ENCODE data around the gene SRPK3.

The SRPK3 gene

DNA sequence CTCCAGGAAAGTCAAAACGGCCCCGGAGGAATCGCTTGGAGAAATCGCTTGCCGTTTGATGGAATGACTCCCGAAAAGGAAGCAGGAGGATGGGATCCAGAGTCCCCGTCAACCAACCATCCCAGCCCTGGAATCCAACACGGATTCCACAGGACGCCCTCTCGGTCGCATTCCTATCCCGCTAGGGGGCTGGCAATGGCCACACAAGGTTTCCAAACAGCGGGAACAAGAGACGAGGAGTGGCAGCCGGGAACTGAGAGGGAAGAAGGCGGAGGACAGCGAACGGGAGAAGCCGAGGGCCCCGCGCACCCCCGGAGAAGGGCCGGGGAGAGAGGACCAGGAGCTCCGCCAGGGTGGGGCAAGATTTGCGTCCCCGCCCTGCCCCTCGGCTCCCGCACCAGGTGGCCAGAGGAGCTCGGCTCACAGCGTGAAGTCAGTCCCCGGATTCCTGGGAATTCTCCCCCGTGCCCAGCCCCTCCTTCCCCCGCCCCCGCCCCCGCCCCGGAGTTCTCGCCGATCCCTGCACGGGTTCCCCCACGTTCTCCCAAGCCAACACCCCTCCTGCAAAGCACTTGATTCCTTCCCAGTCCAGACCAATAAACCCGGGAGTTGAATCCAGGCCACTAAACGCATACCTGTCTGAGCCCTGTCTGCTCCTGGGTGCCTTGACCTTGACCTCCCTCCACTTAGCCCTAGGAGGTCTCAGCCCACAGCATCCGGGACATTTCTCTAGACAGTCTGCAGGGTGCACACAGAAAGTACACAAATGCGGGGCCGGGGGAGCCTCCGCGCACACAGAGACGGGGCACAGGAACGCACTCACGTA lies 48.1 kb downstream of the SRPK3 start:
- TF ChIP-seq ZFX (IDR thresholded peaks at IDR 0.05) (no peak), CTCF (conservative IDR thresholded peaks at IDR 0.05) (no peak)
- H3K27ac ChIP-seq: no peak overlapping the region

DNA sequence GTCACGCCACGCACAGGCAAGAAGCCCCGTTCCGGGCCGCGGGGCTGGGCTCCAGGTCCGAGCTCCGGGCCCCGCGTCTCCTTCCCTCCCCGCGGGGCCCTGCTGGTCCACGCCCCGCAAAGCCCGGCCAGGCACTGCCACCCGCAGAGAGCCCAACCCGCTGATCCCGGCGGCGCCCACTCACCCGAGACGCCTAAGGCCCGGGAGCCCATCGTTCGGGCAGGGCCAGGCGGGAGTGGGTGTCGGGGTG lies 48.6 kb downstream of the SRPK3 start:
- no peak overlapping the region for H3K27ac ChIP-seq
- TF ChIP-seq ZFX (IDR thresholded peaks at IDR 0.05): no peak

- no peak for TF ChIP-seq ZFX (IDR thresholded peaks at IDR 0.05)
- no peak for TF ChIP-seq CTCF (conservative IDR thresholded peaks at IDR 0.05)
Measured at GRCh38 chrX:153829799-153830639, 49.2 kb downstream of the SRPK3 start, which contains the start of gene PDZD4. Gene PDZD4, minus strand, starts transcription at chrX:153830544. Its CDS starts 246 bp downstream, at chrX:153830298.

DNA sequence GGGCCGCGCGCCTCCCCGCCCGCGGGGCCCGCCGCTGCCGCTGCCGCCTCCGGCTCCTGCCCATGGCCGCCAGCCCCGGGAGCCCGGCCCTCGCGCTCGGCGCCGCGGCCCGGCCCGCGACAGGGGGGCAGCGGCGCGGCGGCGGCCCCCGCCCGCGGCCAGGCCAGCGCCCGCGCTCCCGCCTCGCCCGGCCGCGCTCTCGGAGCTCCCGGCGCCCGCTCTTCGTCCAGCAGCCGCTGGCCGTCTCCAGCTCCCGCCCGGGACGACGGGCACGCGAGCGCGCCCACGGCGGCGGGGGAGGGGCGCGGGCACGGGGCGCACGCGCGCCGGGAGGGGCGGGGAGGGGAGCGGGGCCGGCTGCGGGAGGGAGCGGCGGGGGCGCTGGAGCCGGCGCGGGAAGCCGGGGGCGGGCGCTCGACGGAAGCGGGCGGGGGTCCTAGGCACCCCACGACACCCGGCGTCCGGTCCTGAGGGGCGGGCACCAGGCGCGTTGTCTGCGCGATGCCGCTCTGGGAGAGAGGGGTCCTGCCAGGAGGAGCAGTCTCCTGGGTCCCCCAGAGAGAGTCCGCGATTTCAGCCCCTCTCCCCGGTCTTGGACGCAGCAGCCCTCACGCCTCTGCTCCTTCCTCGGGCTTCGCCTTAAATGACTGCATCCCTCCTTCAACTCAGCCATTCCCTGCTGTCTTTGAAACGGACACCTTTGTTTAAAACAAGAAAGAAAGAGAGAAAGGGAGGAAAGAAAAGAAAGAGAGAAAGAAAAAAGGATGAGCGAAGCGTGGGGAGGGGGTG lies 50.0 kb downstream of the SRPK3 start:
- no peak overlapping the region for H3K27ac ChIP-seq
- no peak for TF ChIP-seq CTCF (conservative IDR thresholded peaks at IDR 0.05)
- no peak for TF ChIP-seq ZFX (IDR thresholded peaks at IDR 0.05)

More at GRCh38 chrX:153829799-153830639, 49.2 kb downstream of the SRPK3 start, which contains the start of gene PDZD4:
- no peak within 1 kb of the TSS for H3K27ac ChIP-seq

DNA sequence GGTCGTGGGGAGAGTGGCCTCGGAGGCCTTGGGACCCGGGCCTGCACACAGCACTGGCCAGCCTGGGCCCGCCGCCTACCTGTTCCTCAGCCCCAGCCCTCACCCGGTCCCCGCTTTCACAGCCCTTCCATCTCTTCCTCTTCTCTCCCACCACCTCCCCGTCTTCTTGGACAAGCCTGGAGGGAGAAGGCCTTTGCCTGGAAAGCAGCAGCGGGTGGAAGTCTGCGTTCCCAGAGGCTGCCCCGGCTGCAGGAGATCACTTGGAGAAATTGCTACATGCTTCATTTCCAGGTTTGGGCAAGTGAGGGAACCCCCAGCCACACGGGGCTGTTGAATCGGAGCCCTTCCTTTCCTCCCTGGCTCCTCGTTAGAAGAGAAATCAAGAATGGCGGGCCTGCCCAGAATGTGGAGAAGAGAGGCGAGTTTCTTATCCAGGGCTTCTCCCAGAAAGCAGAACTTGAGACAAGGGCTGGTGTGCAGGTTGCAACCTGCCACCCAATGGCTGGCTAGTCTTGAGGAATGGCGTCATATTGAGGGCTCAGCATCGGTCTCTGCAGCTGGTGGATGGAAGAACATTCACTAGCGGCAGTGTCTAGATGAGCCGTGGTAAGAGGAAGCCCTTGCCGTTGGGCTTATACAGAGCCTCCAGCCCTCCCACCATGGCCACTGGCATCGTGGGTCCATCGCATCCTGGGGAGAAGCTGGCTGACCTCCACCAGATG lies 50.7 kb downstream of the SRPK3 start:
- TF ChIP-seq ZFX (IDR thresholded peaks at IDR 0.05) (no peak), CTCF (conservative IDR thresholded peaks at IDR 0.05) (no peak)
- H3K27ac ChIP-seq: no peak overlapping the region

DNA sequence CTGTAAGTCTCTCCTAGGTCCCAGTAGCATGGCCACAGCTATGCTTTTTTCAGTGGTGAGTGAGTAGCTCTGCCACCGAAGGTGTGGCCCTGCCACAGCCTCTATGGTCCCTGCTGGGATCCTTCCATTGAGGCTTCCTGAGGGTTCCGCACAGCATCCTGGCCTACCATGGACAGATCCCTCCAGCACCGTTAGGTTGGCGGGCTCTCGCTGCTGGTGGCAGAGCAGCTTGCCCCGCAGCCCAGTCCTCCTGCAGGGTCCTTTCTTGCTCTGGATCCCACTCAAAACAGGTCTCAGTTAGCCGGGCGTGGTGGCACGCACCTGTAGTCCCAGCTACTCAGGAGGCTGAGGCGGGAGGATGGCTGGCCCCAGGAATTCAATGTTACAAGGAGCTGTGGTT lies 51.9 kb downstream of the SRPK3 start:
- no peak overlapping the region for H3K27ac ChIP-seq
- TF ChIP-seq CTCF (conservative IDR thresholded peaks at IDR 0.05) (no peak), ZFX (IDR thresholded peaks at IDR 0.05) (no peak)
